ENCODE measurements around the gene COQ8B. TPM values are rescaled to one million over a fixed set of nuclear protein-coding genes. Genes with fewer than 3 reads are reported as not detected.

The COQ8B gene
- total RNA-seq, 4 donors from 2014 or later, result 34.5 to 57.7 (median 45.3) TPM

- TF ChIP-seq EP300 (IDR thresholded peaks at IDR 0.05) (no peak), POLR2A (IDR thresholded peaks at IDR 0.05; ENCODE audit: low read depth) (no peak), POLR2AphosphoS5 (IDR thresholded peaks at IDR 0.05) (no peak)
- TF ChIP-seq, protein P1, sequence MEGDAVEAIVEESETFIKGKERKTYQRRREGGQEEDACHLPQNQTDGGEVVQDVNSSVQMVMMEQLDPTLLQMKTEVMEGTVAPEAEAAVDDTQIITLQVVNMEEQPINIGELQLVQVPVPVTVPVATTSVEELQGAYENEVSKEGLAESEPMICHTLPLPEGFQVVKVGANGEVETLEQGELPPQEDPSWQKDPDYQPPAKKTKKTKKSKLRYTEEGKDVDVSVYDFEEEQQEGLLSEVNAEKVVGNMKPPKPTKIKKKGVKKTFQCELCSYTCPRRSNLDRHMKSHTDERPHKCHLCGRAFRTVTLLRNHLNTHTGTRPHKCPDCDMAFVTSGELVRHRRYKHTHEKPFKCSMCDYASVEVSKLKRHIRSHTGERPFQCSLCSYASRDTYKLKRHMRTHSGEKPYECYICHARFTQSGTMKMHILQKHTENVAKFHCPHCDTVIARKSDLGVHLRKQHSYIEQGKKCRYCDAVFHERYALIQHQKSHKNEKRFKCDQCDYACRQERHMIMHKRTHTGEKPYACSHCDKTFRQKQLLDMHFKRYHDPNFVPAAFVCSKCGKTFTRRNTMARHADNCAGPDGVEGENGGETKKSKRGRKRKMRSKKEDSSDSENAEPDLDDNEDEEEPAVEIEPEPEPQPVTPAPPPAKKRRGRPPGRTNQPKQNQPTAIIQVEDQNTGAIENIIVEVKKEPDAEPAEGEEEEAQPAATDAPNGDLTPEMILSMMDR (IDR thresholded peaks at IDR 0.05), result no peak
- peaks cover 75 to 99% (median 90%) of the 10 kb centered on the region in 4 donors for H3K36me3 ChIP-seq
- no peaks in the 10 kb centered on the region for H3K9me3 ChIP-seq
- no peak for DNase-seq (ENCODE audit: extremely low spot score)
- H3K27me3 ChIP-seq, result no peaks in the 10 kb centered on the region
- H3K27ac ChIP-seq (replicated peaks in 1 of 4), result no peak overlapping the region
- H3K4me1 ChIP-seq, result no peaks in the 10 kb centered on the region
- 93% methylated on average over 13 of the region's 17 CpGs for WGBS
- intact Hi-C loops (cut with DNase I), result no loop called here
- no peak overlapping the region for H3K4me3 ChIP-seq
These were observed 46.2 kb upstream of the COQ8B start for GRCh38 chr19:40762754-40763470.

DNA sequence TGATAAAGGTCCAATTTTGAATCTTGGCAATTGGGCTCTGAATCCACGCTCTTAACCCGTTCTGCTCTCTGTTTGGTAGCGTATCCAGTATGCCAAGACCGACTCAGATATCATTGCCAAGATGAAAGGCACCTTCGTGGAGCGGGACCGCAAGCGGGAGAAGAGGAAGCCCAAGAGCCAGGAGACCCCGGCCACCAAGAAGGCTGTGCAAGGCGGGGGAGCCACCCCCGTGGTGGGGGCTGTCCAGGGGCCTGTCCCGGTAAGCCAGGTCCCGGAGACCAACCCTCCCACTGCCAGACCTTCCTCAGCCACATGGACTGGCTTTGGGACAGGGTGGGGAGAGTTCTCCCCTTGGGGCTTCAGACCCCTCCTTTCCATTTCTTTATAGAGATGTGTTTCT is 42.7 kb upstream of the COQ8B start:
- DNase-seq (ENCODE audit: extremely low spot score), result no peak
- WGBS, result 87% methylated on average over 13 of the region's 13 CpGs
- intact Hi-C loops (cut with DNase I), result no loop called here
- Histone ChIP-seq H3K9me3 (no peaks in the 10 kb centered on the region), H3K27me3 (no peaks in the 10 kb centered on the region), H3K27ac (replicated peaks in 1 of 4) (no peak overlapping the region), H3K36me3 (peaks cover 67 to 98% (median 89%) of the 10 kb centered on the region in 4 donors), H3K4me1 (peaks cover 11 to 30% (median 28%) of the 10 kb centered on the region in 4 donors), H3K4me3 (no peak overlapping the region)
- TF ChIP-seq, protein P1 (IDR thresholded peaks at IDR 0.05), result no peak
- TF ChIP-seq POLR2A (IDR thresholded peaks at IDR 0.05; ENCODE audit: low read depth) (no peak), POLR2AphosphoS5 (IDR thresholded peaks at IDR 0.05) (no peak), EP300 (IDR thresholded peaks at IDR 0.05) (no peak)

- intact Hi-C loops (cut with DNase I), result no loop called here
- DNase-seq (ENCODE audit: extremely low spot score), result no peak
- Histone ChIP-seq H3K36me3 (peaks cover 59 to 94% (median 80%) of the 10 kb centered on the region in 4 donors), H3K9me3 (no peaks in the 10 kb centered on the region), H3K27me3 (no peaks in the 10 kb centered on the region), H3K4me3 (no peak overlapping the region), H3K4me1 (peaks cover 19 to 38% (median 37%) of the 10 kb centered on the region in 4 donors), H3K27ac (replicated peaks in 1 of 4) (no peak overlapping the region)
- 90% methylated on average over 3 of the region's 3 CpGs for WGBS
- TF ChIP-seq POLR2A (IDR thresholded peaks at IDR 0.05; ENCODE audit: low read depth) (no peak), POLR2AphosphoS5 (IDR thresholded peaks at IDR 0.05) (no peak), EP300 (IDR thresholded peaks at IDR 0.05) (no peak)
- TF ChIP-seq, protein P1 (IDR thresholded peaks at IDR 0.05), result no peak
These were observed 41.8 kb upstream of the COQ8B start for GRCh38 chr19:40758491-40758890.

GRCh38 chr19:40756502-40757110 is 39.9 kb upstream of the COQ8B start:
- TF ChIP-seq POLR2AphosphoS5 (IDR thresholded peaks at IDR 0.05), result no peak
- no peak for TF ChIP-seq POLR2A (IDR thresholded peaks at IDR 0.05; ENCODE audit: low read depth)
- TF ChIP-seq, protein P1 (IDR thresholded peaks at IDR 0.05), result no peak
- TF ChIP-seq EP300 (IDR thresholded peaks at IDR 0.05), result no peak
- no peak for DNase-seq (ENCODE audit: extremely low spot score)
- Histone ChIP-seq H3K27ac (replicated peaks in 1 of 4) (no peak overlapping the region), H3K36me3 (peaks cover 41 to 76% (median 61%) of the 10 kb centered on the region in 4 donors), H3K27me3 (no peaks in the 10 kb centered on the region), H3K4me1 (peaks cover 33 to 55% (median 53%) of the 10 kb centered on the region in 4 donors), H3K4me3 (no peak overlapping the region), H3K9me3 (no peaks in the 10 kb centered on the region)
- intact Hi-C loops (cut with DNase I), result no loop called here
- 85% methylated on average over 10 of the region's 11 CpGs for WGBS
